HEK293 (cell line): ENCODE results near the gene SLC22A12.

Experiments used
- CTCF ChIA-PET: fragments of 350-600 bp; formaldehyde crosslinking; extraction: SDS; loops from one replicate; lab custom pipeline; 2021; ENCODE audit warnings: antibody characterized with exemption; lab: Yijun Ruan, JAX
- POLR2A ChIA-PET: fragments of 300-600 bp; formaldehyde crosslinking; extraction: SDS; loops from one replicate; lab custom pipeline; 2020; ENCODE audit warnings: antibody characterized with exemption, inconsistent platforms; lab: Yijun Ruan, JAX
- H3K27ac ChIP-seq: fragments of 200-500 bp; sonication (Bioruptor generic); 2 replicates; pipeline ENCODE4 v1.5.1; 2014; ENCODE audit warnings: low read depth, low read length, control low read depth, inconsistent platforms; ENCODE audit errors: extremely low read depth
- H3K36me3 ChIP-seq, 2 experiments: fragments of 200-500 bp in 1 of 2; sonication (Bioruptor generic) in 1 of 2; 1 replicate in 1 of 2; 2 replicates in 1 of 2; pipeline ENCODE4 v1.5.1; 2014 to 2017; ENCODE audit warnings: inconsistent platforms in 2 of 2, low read length in 2 of 2; ENCODE audit not compliant: control insufficient read depth in 2 of 2, insufficient read depth in 1 of 2
- H3K4me1 ChIP-seq: fragments of 200-500 bp; sonication (Bioruptor generic); 2 replicates; pipeline ENCODE4 v1.5.1; 2014; ENCODE audit warnings: mild to moderate bottlenecking, low read length, inconsistent platforms; ENCODE audit not compliant: control insufficient read depth, insufficient read depth
- H3K4me3 ChIP-seq: 2 replicates; pipeline ENCODE4 v1.5.1; 2011; ENCODE audit warnings: low read depth, mild to moderate bottlenecking, control low read depth, low read length, moderate library complexity
- H3K9me3 ChIP-seq: fragments of 200-500 bp; sonication (Bioruptor generic); 2 replicates; pipeline ENCODE4 v1.5.1; 2014; ENCODE audit warnings: low read depth, low read length, inconsistent platforms; ENCODE audit not compliant: control insufficient read depth, insufficient read depth
- EGR2 ChIP-seq: fragments of 450-650 bp; formaldehyde crosslinking; IDR thresholded peaks from 2 replicates; pipeline ENCODE4 v1.5.1; 2016; ENCODE audit warnings: low read depth, missing biosample characterization, missing genetic modification characterization
- HOXD13 ChIP-seq: sonication (generic); formaldehyde crosslinking; IDR thresholded peaks from 2 replicates; pipeline ENCODE4 v1.8.0; 2022; ENCODE audit warnings: missing genetic modification reagents, borderline replicate concordance
- RBAK ChIP-seq: fragments of 450-650 bp; formaldehyde crosslinking; IDR thresholded peaks from 2 replicates; pipeline ENCODE4 v1.5.1; 2016; ENCODE audit warnings: missing biosample characterization, missing genetic modification characterization
- ZBTB1 ChIP-seq: fragments of 450-650 bp; formaldehyde crosslinking; IDR thresholded peaks from 2 replicates; pipeline ENCODE4 v1.5.1; 2016; ENCODE audit warnings: missing biosample characterization, missing genetic modification characterization
- ZBTB17 ChIP-seq: fragments of 450-650 bp; formaldehyde crosslinking; IDR thresholded peaks from 2 replicates; pipeline ENCODE4 v1.5.1; 2016; ENCODE audit warnings: missing biosample characterization, missing genetic modification characterization
- ZFP37 ChIP-seq: fragments of 450-650 bp; formaldehyde crosslinking; IDR thresholded peaks from 2 replicates; pipeline ENCODE4 v1.5.1; 2016; ENCODE audit warnings: missing biosample characterization, missing genetic modification characterization
- ZNF157 ChIP-seq: fragments of 450-650 bp; formaldehyde crosslinking; IDR thresholded peaks from 2 replicates; pipeline ENCODE4 v1.5.1; 2016; ENCODE audit warnings: missing biosample characterization, missing genetic modification characterization
- ZNF184 ChIP-seq: fragments of 450-650 bp; IDR thresholded peaks from 2 replicates; pipeline ENCODE4 v1.5.1; 2018; ENCODE audit warnings: missing biosample characterization, mild to moderate bottlenecking, missing genetic modification characterization
- ZNF223 ChIP-seq: fragments of 450-650 bp; formaldehyde crosslinking; IDR thresholded peaks from 2 replicates; pipeline ENCODE4 v1.5.1; 2016; ENCODE audit warnings: missing biosample characterization, missing genetic modification characterization
- ZNF544 ChIP-seq: fragments of 450-650 bp; formaldehyde crosslinking; IDR thresholded peaks from 2 replicates; pipeline ENCODE4 v1.5.0; 2017; ENCODE audit warnings: missing biosample characterization, missing genetic modification characterization
- ZNF558 ChIP-seq: fragments of 450-650 bp; formaldehyde crosslinking; IDR thresholded peaks from 2 replicates; pipeline ENCODE4 v1.5.1; 2016; ENCODE audit warnings: missing biosample characterization, missing genetic modification characterization
- ZNF561 ChIP-seq: fragments of 450-650 bp; IDR thresholded peaks from 2 replicates; pipeline ENCODE4 v1.5.1; 2018; ENCODE audit warnings: missing biosample characterization, missing genetic modification characterization, borderline replicate concordance
- ZNF670 ChIP-seq: fragments of 450-650 bp; formaldehyde crosslinking; IDR thresholded peaks from 2 replicates; pipeline ENCODE4 v1.5.1; 2016; ENCODE audit warnings: missing biosample characterization, missing genetic modification characterization, low read depth
- ZSCAN16 ChIP-seq: fragments of 450-650 bp; formaldehyde crosslinking; IDR thresholded peaks from 2 replicates; pipeline ENCODE4 v1.5.1; 2016; ENCODE audit warnings: missing biosample characterization, missing genetic modification characterization
- TF ChIP-seq, protein P1 (sequence below): fragments of 450-650 bp; formaldehyde crosslinking; IDR thresholded peaks from 2 replicates; pipeline ENCODE4 v1.5.1; 2017; ENCODE audit warnings: missing biosample characterization, missing genetic modification characterization
- TF ChIP-seq, protein P2 (sequence below): fragments of 450-650 bp; formaldehyde crosslinking; IDR thresholded peaks from 2 replicates; pipeline ENCODE4 v1.5.1; 2016; ENCODE audit warnings: missing biosample characterization, missing genetic modification characterization
- TF ChIP-seq, protein P3 (sequence below): fragments of 450-650 bp; formaldehyde crosslinking; IDR thresholded peaks from 2 replicates; pipeline ENCODE4 v1.5.1; 2016; ENCODE audit warnings: missing biosample characterization, missing genetic modification characterization
- TF ChIP-seq, protein P4 (sequence below): fragments of 450-650 bp; formaldehyde crosslinking; IDR thresholded peaks from 2 replicates; pipeline ENCODE4 v1.5.0; 2017; ENCODE audit warnings: missing biosample characterization, missing genetic modification characterization, borderline replicate concordance

The SLC22A12 gene

GRCh38 chr11:64608046-64608445, 17.0 kb downstream of the SLC22A12 start:
- H3K27ac ChIP-seq = no peak overlapping the region
- H3K36me3 ChIP-seq = no peaks in the 10 kb centered on the region
- no peaks in the 10 kb centered on the region for H3K9me3 ChIP-seq
- POLR2A ChIA-PET = no interaction called here
- CTCF ChIA-PET = no interaction called here
- H3K4me3 ChIP-seq = no peak overlapping the region
- H3K4me1 ChIP-seq = no peaks in the 10 kb centered on the region
- TF ChIP-seq ZNF561 (tag by site-specific recombination) (no peak), ZNF670 (tag by site-specific recombination) (no peak), HOXD13 (CRISPR knock-in tag) (no peak), ZBTB1 (tag by site-specific recombination) (no peak), ZBTB17 (tag by site-specific recombination) (no peak), ZNF157 (no peak), ZSCAN16 (tag by site-specific recombination) (no peak), ZNF544 (tag by site-specific recombination) (no peak), RBAK (tag by site-specific recombination) (no peak), ZNF184 (no peak), ZNF558 (tag by site-specific recombination) (no peak), ZNF223 (tag by site-specific recombination) (no peak), ZFP37 (tag by site-specific recombination) (no peak)
- TF ChIP-seq, protein P1, sequence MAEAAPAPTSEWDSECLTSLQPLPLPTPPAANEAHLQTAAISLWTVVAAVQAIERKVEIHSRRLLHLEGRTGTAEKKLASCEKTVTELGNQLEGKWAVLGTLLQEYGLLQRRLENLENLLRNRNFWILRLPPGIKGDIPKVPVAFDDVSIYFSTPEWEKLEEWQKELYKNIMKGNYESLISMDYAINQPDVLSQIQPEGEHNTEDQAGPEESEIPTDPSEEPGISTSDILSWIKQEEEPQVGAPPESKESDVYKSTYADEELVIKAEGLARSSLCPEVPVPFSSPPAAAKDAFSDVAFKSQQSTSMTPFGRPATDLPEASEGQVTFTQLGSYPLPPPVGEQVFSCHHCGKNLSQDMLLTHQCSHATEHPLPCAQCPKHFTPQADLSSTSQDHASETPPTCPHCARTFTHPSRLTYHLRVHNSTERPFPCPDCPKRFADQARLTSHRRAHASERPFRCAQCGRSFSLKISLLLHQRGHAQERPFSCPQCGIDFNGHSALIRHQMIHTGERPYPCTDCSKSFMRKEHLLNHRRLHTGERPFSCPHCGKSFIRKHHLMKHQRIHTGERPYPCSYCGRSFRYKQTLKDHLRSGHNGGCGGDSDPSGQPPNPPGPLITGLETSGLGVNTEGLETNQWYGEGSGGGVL = no peak
- TF ChIP-seq, protein P2, sequence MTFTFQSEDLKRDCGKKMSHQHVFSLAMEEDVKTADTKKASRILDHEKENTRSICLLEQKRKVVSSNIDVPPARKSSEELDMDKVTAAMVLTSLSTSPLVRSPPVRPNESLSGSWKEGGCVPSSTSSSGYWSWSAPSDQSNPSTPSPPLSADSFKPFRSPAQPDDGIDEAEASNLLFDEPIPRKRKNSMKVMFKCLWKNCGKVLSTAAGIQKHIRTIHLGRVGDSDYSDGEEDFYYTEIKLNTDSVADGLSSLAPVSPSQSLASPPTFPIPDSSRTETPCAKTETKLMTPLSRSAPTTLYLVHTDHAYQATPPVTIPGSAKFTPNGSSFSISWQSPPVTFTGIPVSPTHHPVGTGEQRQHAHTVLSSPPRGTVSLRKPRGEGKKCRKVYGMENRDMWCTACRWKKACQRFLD (tag by site-specific recombination) = no peak
- TF ChIP-seq, protein P3, sequence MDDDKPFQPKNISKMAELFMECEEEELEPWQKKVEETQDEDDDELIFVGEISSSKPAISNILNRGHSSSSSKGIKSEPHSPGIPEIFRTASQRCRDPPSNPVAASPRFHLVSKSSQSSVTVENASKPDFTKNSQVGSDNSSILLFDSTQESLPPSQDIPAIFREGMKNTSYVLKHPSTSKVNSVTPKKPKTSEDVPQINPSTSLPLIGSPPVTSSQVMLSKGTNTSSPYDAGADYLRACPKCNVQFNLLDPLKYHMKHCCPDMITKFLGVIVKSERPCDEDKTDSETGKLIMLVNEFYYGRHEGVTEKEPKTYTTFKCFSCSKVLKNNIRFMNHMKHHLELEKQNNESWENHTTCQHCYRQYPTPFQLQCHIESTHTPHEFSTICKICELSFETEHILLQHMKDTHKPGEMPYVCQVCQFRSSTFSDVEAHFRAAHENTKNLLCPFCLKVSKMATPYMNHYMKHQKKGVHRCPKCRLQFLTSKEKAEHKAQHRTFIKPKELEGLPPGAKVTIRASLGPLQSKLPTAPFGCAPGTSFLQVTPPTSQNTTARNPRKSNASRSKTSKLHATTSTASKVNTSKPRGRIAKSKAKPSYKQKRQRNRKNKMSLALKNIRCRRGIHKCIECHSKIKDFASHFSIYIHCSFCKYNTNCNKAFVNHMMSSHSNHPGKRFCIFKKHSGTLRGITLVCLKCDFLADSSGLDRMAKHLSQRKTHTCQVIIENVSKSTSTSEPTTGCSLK (tag by site-specific recombination) = no peak

GRCh38 chr11:64608636-64609035, 17.6 kb downstream of the SLC22A12 start:
- TF ChIP-seq EGR2 (tag by site-specific recombination) = peak; percentile 41; the same call in 1 of the 2 replicates
- TF ChIP-seq, protein P4, sequence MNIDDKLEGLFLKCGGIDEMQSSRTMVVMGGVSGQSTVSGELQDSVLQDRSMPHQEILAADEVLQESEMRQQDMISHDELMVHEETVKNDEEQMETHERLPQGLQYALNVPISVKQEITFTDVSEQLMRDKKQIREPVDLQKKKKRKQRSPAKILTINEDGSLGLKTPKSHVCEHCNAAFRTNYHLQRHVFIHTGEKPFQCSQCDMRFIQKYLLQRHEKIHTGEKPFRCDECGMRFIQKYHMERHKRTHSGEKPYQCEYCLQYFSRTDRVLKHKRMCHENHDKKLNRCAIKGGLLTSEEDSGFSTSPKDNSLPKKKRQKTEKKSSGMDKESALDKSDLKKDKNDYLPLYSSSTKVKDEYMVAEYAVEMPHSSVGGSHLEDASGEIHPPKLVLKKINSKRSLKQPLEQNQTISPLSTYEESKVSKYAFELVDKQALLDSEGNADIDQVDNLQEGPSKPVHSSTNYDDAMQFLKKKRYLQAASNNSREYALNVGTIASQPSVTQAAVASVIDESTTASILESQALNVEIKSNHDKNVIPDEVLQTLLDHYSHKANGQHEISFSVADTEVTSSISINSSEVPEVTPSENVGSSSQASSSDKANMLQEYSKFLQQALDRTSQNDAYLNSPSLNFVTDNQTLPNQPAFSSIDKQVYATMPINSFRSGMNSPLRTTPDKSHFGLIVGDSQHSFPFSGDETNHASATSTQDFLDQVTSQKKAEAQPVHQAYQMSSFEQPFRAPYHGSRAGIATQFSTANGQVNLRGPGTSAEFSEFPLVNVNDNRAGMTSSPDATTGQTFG (tag by site-specific recombination) = no peak
- Histone ChIP-seq H3K9me3 (no peaks in the 10 kb centered on the region), H3K4me3 (no peak overlapping the region), H3K4me1 (no peaks in the 10 kb centered on the region), H3K36me3 (no peaks in the 10 kb centered on the region), H3K27ac (no peak overlapping the region)
- CTCF ChIA-PET = no interaction called here
- POLR2A ChIA-PET = no interaction called here
